Hematopoietic multipotent progenitor cell (in vitro differentiated cells): Measurements from ENCODE around the gene PNLDC1. TPM values are rescaled to one million over a fixed set of nuclear protein-coding genes. Genes with fewer than 3 reads are reported as not detected.
A peak's percentile ranks its signal among the peaks of the same experiment; 100 is the strongest.

Experiments used
- DNase-seq, 3 donors: peaks; one replicate each; pipeline ENCODE4 v3.0.0-alpha.2; 2011 to 2015; ENCODE audit warnings: low read depth in 2 of 3, low spot score in 2 of 3
- total RNA-seq: library from RNA; depleted of rRNA; stranded (reverse); fragments of >200 nt; gene quantifications from one replicate; pipeline ENCODE4 v1.2.3, GENCODE V29; 2012

PNLDC1 gene, protein sequence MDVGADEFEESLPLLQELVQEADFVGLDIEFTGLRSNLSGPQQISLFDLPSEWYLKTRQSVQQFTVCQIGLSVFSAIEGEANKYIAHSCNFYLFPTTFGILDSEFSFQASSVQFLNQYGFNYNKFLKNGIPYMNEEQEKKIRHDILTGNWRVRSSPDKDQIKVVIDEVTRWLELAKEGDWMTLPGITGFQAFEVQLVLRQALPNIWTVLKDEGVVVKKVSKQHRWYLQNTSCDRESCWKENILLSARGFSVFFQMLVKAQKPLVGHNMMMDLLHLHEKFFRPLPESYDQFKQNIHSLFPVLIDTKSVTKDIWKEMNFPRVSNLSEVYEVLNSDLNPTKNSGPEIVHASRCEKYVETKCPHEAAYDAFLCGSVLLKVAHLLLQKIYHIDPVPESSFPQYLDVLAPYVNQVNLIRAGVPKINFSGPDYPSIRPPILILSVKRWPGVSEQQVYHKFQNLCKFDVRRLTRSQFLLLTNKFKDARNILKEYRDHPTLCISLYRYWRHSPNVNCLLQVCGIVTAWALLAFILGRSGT
- not detected for total RNA-seq

- DNase-seq, result no peak
Measured at GRCh38 chr6:159800141-159800865, at the start of gene PNLDC1. TSS of gene PNLDC1 (plus strand) at chr6:159800276. CDS start at chr6:159800308, 32 bp downstream.

GRCh38 chr6:159751448-159751847 lies 48.6 kb upstream of the PNLDC1 start:
- DNase-seq, result no peak

GRCh38 chr6:159753081-159753872 lies 46.8 kb upstream of the PNLDC1 start:
- no peak for DNase-seq

- no peak for DNase-seq
Measured at GRCh38 chr6:159754401-159754800, 45.7 kb upstream of the PNLDC1 start.

- no peak for DNase-seq
Measured at GRCh38 chr6:159754959-159755914, 44.8 kb upstream of the PNLDC1 start.

DNA sequence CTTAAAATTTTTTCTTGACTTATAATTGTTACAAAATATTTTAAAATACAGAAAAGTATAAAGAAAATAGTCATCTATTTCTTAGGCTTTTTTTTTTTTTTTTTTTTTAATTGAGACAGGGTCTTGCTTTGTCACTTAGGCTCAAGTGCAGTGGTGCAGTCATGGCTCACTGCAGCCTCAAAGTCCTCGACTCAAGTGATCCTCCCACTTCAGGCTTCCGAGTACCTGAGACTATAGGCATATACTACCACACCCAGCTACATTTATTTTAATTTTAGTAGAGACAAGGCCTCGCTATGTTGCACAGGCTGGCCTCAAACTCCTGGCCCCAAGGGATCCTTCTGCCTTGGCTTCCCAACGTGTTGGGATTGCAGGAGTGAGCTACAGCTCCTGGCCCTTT lies 43.6 kb upstream of the PNLDC1 start:
- DNase-seq, result no peak

GRCh38 chr6:159758031-159759001 lies 41.8 kb upstream of the PNLDC1 start:
- DNase-seq, result no peak

DNA sequence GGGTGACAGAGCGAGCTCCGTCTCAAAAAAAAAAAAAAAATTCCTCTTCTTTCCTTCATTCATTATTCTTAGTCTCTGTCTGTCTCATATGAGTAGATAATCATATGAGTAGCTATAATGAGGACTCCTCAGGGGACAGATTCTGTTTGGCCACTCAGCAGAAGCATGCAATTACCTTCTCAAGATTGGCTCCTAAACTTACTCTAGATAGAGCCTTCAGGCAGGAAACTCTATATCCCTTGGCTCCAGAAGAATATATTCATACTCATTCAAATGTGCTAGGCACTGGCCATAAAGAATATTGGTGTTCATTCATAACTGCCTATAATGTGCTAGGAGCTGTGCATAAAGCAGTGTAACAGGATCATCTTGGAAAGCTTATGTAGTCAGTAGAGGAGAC lies 40.4 kb upstream of the PNLDC1 start:
- no peak for DNase-seq

GRCh38 chr6:159760602-159761057 lies 39.4 kb upstream of the PNLDC1 start:
- no peak for DNase-seq

DNA sequence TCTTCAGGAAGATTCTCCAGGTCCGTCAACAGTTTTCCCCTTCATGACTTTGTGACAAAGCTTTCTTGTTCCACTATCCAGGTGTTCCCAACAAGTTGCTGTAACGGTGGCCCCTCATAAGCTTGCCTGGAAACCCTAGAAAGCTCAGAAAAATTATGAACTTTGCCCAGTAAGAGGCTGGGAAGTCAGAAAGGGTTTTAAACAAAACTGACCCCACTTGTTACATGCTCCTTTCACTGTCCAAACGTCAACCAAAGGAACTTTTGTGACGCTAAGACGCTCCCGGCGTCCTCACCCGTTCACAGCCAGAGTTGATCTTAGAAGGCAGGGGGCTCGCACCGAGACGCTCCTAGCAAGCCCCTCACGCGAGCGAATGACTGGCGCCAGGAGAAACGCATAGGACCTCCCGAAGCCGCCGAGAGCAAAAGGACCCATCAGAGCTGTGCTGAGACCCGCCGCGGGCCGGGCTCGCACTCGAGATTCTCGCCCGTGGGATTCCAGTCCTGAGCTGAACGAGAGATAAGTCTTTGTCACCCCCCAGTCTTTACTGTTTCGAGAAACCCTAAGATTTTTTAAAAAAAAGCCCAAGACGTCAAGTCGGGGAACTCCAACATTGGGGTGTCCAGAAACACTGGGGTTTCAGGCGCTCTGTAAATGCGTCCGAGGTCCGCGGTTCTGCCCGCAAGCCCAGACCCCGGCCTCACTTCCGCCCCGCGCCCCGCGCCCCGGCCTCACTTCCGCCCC lies 38.8 kb upstream of the PNLDC1 start:
- DNase-seq, result no peak

- peak; percentile 89 to 96 (median 91) for DNase-seq
Measured at GRCh38 chr6:159761873-159762680, 38.0 kb upstream of the PNLDC1 start, which contains the start of gene ACAT2. TSS of gene ACAT2 (plus strand) at chr6:159762045. CDS start at chr6:159762088, 43 bp downstream.

GRCh38 chr6:159762681-159763293 lies 37.3 kb upstream of the PNLDC1 start:
- peak; percentile 17 to 31 (median 27) for DNase-seq

DNA sequence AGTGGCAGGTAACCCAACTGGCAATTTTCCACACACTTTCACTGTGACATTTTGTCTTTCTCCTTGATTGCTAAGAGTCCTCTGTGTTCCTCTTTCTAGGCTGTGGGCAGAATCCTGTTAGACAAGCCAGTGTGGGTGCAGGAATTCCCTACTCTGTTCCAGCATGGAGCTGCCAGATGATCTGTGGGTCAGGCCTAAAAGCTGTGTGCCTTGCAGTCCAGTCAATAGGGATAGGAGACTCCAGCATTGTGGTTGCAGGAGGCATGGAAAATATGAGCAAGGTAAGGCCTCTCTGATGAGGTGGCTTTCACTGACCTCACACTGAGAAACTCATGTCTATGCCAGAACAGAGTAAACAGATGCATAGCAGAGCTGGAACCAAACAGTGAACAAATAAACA lies 33.2 kb upstream of the PNLDC1 start:
- no peak for DNase-seq

- DNase-seq, result no peak
Measured at GRCh38 chr6:159769470-159769869, 30.6 kb upstream of the PNLDC1 start.

DNA sequence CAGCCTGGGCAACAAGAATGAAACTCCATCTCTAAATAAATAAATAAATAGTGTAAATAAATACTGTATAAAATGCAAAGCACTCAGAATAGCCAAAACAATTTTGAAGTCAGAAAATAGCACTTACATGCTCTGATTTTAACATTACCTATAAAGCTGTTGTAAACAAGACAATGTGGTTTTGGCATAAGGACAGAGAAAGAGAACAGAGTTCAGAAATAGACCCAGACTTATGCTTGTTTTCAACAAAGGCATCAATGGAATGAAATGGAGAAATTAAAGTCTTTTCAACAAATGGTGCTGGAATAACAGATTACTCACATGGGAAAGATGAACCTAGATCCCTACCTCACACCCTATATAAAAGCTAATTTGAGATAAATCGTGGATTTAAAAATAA lies 27.9 kb upstream of the PNLDC1 start:
- no peak for DNase-seq

GRCh38 chr6:159777240-159777904 lies 22.7 kb upstream of the PNLDC1 start:
- no peak for DNase-seq
